MM.1S (cell line): Measurements from ENCODE around the gene RXRA.

Experiments used
- DNase-seq: peaks from one replicate; pipeline ENCODE4 v3.0.0-alpha.2; 2015
- H2AFZ ChIP-seq: fragments of 300-600 bp; sonication (generic); 2 replicates; pipeline ENCODE4 v1.6.0; 2016; ENCODE audit warnings: antibody characterized with exemption, low read length
- H3F3A ChIP-seq: fragments of 300-600 bp; sonication (generic); 2 replicates; pipeline ENCODE4 v1.6.1; 2016; ENCODE audit warnings: mild to moderate bottlenecking, antibody characterized with exemption, low read length, moderate library complexity, mixed read lengths; ENCODE audit not compliant: insufficient read depth
- H3K27ac ChIP-seq: fragments of 300-600 bp; sonication (generic); 2 replicates; pipeline ENCODE4 v1.5.1; 2016; ENCODE audit warnings: mild to moderate bottlenecking, low read length
- H3K27me3 ChIP-seq: fragments of 300-600 bp; sonication (generic); replicated peaks from 2 replicates; pipeline ENCODE4 v1.6.0; 2016; ENCODE audit warnings: low read length; ENCODE audit not compliant: insufficient read depth
- H3K36me3 ChIP-seq: fragments of 300-600 bp; sonication (generic); replicated peaks from 2 replicates; pipeline ENCODE4 v1.6.1; 2016; ENCODE audit warnings: mild to moderate bottlenecking, low read length, mixed read lengths; ENCODE audit not compliant: insufficient read depth
- H3K4me1 ChIP-seq: fragments of 300-600 bp; sonication (generic); 2 replicates; pipeline ENCODE4 v1.6.1; 2016; ENCODE audit warnings: low read length, mixed read lengths
- H3K4me2 ChIP-seq: fragments of 300-600 bp; sonication (generic); 2 replicates; pipeline ENCODE4 v1.6.0; 2016; ENCODE audit warnings: low read depth, low read length
- H3K4me3 ChIP-seq: fragments of 300-600 bp; sonication (generic); 2 replicates; pipeline ENCODE4 v1.5.1; 2016; ENCODE audit warnings: low read length, mixed read lengths
- H3K79me2 ChIP-seq: fragments of 300-600 bp; sonication (generic); 2 replicates; pipeline ENCODE4 v1.6.1; 2016; ENCODE audit warnings: mixed run types, low read length, mixed read lengths
- H3K9ac ChIP-seq: fragments of 300-600 bp; sonication (generic); 2 replicates; pipeline ENCODE4 v1.6.1; 2016; ENCODE audit warnings: low read length, mixed read lengths
- H3K9me2 ChIP-seq: fragments of 300-600 bp; sonication (generic); replicated peaks from 2 replicates; pipeline ENCODE4 v1.6.1; 2016; ENCODE audit warnings: mild to moderate bottlenecking, low read length, mixed read lengths; ENCODE audit not compliant: insufficient read depth
- H3K9me3 ChIP-seq: fragments of 300-600 bp; sonication (generic); replicated peaks from 2 replicates; pipeline ENCODE4 v1.6.1; 2016; ENCODE audit warnings: mild to moderate bottlenecking, low read length, mixed read lengths; ENCODE audit not compliant: insufficient read depth
- H4K20me1 ChIP-seq: fragments of 300-600 bp; sonication (generic); 2 replicates; pipeline ENCODE4 v1.6.1; 2016; ENCODE audit warnings: mild to moderate bottlenecking, low read length, moderate library complexity, mixed read lengths; ENCODE audit not compliant: insufficient read depth
- EZH2 ChIP-seq: fragments of 300-600 bp; sonication (generic); optimal IDR thresholded peaks from 2 replicates; pipeline ENCODE3; 2017; ENCODE audit warnings: low read depth, mild to moderate bottlenecking, antibody characterized with exemption, low read length, mixed read lengths
- EZH2phosphoT487 ChIP-seq: fragments of 300-600 bp; sonication (generic); IDR thresholded peaks from 2 replicates; pipeline ENCODE4 v1.6.1; 2018; ENCODE audit warnings: antibody characterized with exemption, low read length
- TF ChIP-seq, protein P1 (sequence below): fragments of 300-600 bp; sonication (generic); IDR thresholded peaks from 2 replicates; pipeline ENCODE4 v1.5.1; 2016; ENCODE audit warnings: antibody characterized with exemption, low read length, mixed read lengths

RXRA gene

DNA sequence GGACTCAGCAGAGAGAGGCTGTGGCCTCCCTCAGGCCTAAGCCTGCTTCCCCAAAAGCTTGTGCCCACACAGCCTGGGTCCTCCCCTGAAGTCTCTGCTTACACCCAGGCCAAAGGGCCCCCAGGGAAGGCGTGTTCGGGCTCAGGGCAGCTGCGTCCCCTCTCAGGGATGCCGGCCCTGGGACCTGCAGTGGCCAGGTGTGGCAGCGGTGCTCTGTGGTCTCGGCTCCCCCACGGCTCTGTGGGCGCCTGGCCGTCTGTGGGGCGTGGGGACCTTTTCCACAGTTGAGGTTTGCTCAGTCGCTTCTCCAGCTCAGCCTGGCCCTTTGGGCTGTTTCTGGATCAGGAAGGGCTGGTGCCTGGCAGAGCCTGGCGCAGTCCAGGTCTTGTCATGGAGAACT, 75.9 kb downstream of the RXRA start:
- Histone ChIP-seq H3K36me3 (no peaks in the 10 kb centered on the region), H3K9ac (no peak overlapping the region), H3K79me2 (peaks cover 5% of the 10 kb centered on the region), H3K4me1 (peaks cover 23% of the 10 kb centered on the region), H3K27me3 (no peaks in the 10 kb centered on the region), H3K9me2 (no peaks in the 10 kb centered on the region), H3K4me2 (no peak overlapping the region), H2AFZ (no peak overlapping the region), H3K27ac (no peak overlapping the region), H4K20me1 (no peaks in the 10 kb centered on the region), H3K4me3 (no peak overlapping the region), H3K9me3 (no peaks in the 10 kb centered on the region), H3F3A (no peaks in the 10 kb centered on the region)
- TF ChIP-seq, protein P1, sequence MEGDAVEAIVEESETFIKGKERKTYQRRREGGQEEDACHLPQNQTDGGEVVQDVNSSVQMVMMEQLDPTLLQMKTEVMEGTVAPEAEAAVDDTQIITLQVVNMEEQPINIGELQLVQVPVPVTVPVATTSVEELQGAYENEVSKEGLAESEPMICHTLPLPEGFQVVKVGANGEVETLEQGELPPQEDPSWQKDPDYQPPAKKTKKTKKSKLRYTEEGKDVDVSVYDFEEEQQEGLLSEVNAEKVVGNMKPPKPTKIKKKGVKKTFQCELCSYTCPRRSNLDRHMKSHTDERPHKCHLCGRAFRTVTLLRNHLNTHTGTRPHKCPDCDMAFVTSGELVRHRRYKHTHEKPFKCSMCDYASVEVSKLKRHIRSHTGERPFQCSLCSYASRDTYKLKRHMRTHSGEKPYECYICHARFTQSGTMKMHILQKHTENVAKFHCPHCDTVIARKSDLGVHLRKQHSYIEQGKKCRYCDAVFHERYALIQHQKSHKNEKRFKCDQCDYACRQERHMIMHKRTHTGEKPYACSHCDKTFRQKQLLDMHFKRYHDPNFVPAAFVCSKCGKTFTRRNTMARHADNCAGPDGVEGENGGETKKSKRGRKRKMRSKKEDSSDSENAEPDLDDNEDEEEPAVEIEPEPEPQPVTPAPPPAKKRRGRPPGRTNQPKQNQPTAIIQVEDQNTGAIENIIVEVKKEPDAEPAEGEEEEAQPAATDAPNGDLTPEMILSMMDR, result no peak
- TF ChIP-seq EZH2 (no peak), EZH2phosphoT487 (no peak)
- no peak for DNase-seq

DNA sequence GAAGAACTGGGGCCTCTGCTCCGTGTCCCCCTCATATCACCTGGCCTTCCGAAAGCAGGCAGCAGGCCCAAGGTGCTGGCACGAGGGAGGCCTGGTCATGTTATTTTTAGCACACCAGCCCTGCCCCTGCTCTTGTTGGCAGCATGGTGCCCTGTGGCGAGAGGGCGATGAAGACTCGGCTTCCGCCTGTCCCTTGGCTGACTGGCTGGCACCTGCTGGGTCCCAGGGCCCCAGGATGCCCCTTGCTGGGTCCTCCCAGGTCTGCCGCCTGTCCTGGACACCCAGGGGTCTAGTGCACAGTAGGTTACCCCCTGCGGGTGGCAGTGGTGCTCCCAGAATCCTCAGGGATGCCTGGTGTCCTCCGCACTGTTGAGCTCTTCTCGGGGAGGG, 77.0 kb downstream of the RXRA start:
- no peak overlapping the region for H3K4me3 ChIP-seq
- H3K27me3 ChIP-seq, result no peaks in the 10 kb centered on the region
- DNase-seq, result no peak
- peak overlapping the region; percentile 36; the same call in 1 of the 2 replicates for H3K27ac ChIP-seq
- H3K9ac ChIP-seq, result no peak overlapping the region
- peaks cover 30% of the 10 kb centered on the region for H3K4me1 ChIP-seq
- no peaks in the 10 kb centered on the region; the same call in none of the 2 replicates for H3K79me2 ChIP-seq
- H3K9me2 ChIP-seq, result no peaks in the 10 kb centered on the region
- no peak overlapping the region for H2AFZ ChIP-seq
- H3K36me3 ChIP-seq, result no peaks in the 10 kb centered on the region
- no peak for TF ChIP-seq EZH2
- no peak for TF ChIP-seq EZH2phosphoT487
- TF ChIP-seq, protein P1, result no peak
- no peaks in the 10 kb centered on the region for H3K9me3 ChIP-seq
- peak overlapping the region; percentile 45; the same call in 1 of the 2 replicates for H3K4me2 ChIP-seq
- no peaks in the 10 kb centered on the region for H4K20me1 ChIP-seq
- H3F3A ChIP-seq, result no peaks in the 10 kb centered on the region

DNA sequence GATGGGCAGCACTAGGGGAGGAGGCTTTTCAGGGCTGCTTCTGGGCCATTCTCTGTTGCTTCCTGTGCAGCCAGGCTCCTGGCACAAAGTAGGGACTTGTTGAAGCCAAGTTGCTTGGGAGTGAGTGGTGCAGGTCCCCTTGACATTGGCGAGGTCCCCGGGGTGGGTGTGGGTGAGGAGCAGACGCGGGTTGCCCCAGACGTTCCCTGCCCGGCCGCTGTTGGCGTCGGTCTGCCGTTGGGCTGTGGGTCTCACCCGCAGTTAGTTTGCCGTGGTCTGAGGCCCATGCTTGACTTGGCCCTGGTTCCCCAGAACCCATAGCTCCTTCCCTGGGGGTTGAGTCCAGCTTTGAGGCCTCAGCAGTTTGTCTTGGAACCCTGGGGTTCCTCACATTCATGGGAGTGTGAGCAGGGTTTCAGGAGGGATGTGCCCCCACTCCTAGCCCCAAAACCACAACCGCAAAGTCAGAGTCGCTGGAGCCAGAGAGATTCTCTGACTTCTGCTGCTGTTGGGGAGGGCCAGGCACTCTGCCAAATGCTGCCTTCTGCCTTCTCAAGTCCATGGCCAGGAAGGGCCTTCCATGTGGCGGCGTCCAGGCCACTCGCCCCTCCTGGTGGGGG, 77.5 kb downstream of the RXRA start:
- H3K27ac ChIP-seq, result peak overlapping the region; percentile 36; the same call in 1 of the 2 replicates
- no peaks in the 10 kb centered on the region; the same call in 1 of the 2 replicates for H3K79me2 ChIP-seq
- H3K36me3 ChIP-seq, result no peaks in the 10 kb centered on the region
- peaks cover 30% of the 10 kb centered on the region for H3K4me1 ChIP-seq
- no peak overlapping the region for H3K4me3 ChIP-seq
- DNase-seq, result peak; percentile 23
- H3K9me2 ChIP-seq, result no peaks in the 10 kb centered on the region
- H3K9ac ChIP-seq, result no peak overlapping the region; the same call in 1 of the 2 replicates
- peak overlapping the region; percentile 45 for H3K4me2 ChIP-seq
- TF ChIP-seq EZH2 (no peak), EZH2phosphoT487 (no peak)
- TF ChIP-seq, protein P1, result no peak
- H2AFZ ChIP-seq, result no peak overlapping the region
- H3K27me3 ChIP-seq, result no peaks in the 10 kb centered on the region
- no peaks in the 10 kb centered on the region for H3F3A ChIP-seq
- H3K9me3 ChIP-seq, result no peaks in the 10 kb centered on the region
- H4K20me1 ChIP-seq, result no peaks in the 10 kb centered on the region
